ENCODE data around the gene GLRA3. TPM values are rescaled to one million over a fixed set of nuclear protein-coding genes. Genes with fewer than 3 reads are reported as not detected.

The GLRA3 gene
- total RNA-seq, 2 experiments from 2014 or later, result not detected

DNA sequence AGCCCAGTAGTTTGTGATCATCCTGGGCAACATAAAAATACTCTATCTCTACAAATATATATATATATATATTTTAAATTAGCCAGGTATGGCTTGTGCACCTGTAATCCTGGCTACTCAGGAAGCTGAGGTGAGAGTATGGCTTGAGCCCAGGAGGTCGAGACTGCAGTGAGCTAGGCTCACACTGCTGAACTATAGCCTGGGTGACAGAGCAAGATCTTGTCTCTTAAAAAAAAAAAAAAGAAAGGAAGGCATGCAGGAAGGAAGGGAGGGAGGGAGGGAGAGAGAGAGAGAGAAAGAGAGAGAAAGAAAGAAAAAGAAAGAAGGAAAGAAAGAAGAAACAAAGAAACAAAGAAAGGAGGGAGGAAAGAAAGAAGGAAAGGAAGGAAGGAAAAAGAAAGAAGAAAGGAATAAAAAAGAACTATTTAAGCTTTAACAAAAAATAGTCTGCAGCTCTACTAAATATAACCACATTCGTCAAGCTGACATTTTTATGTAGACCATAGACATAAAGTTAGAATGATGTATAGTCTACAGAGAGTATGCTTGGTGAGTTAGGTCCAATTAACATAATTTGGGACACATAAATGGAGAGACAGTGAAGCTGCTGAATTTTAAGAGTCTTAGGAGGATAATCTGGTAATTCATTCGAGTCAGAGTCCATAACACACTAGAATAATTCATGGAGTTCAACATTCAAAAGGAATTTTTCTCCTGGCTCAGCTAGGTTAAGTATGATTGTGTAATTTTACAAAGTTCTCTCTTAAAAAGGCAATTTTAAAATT, 111.9 kb downstream of the GLRA3 start:
- Mint-ChIP-seq H3K27me3 (no peaks in the 10 kb centered on the region), H3K4me3 (no peak overlapping the region), H3K4me1 (no peaks in the 10 kb centered on the region), H3K9me3 (ENCODE audit: low read depth) (no peaks in the 10 kb centered on the region), H3K36me3 (no peaks in the 10 kb centered on the region), H3K27ac (no peak overlapping the region)
- CTCF ChIA-PET, result no interaction called here
- no peak for DNase-seq
- no peak for ATAC-seq

GRCh38 chr4:174714393-174715211, 114.4 kb downstream of the GLRA3 start:
- CTCF ChIA-PET, result interaction anchor here (0.6 to 1.7 kb wide), 4 partner anchors 14 to 348 kb away, joined by 3 to 4 read pairs (median 3); no protein-coding TSS in a partner anchor
- Mint-ChIP-seq H3K9me3 (ENCODE audit: low read depth) (no peaks in the 10 kb centered on the region), H3K27ac (no peak overlapping the region), H3K4me1 (no peaks in the 10 kb centered on the region), H3K36me3 (no peaks in the 10 kb centered on the region), H3K27me3 (no peaks in the 10 kb centered on the region), H3K4me3 (no peak overlapping the region)
- ATAC-seq, result peak; percentile 33
- DNase-seq, result no peak

DNA sequence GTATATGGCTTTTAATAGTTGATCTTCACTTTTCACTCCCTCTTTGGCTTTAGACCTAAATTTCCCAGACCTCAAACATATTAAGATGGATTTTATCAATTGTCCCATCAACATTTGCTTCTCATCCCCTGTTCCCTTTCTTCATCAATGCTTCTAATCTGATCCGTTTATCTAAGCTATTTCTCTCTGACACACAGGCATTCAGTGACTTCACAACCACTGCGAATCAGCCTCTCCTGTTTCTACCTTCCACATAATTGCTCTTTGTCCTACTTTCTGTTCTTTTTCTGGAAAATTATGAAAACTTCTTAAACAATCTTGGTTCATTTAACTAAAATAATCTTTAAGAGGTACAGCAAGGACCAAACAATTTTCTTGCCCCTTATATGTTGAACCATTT, 115.2 kb downstream of the GLRA3 start:
- DNase-seq (no peak), ATAC-seq (no peak)
- CTCF ChIA-PET, result interaction anchor here (1.1 to 1.7 kb wide), 2 partner anchors 13 to 82 kb away, joined by 3 to 4 read pairs; no protein-coding TSS in a partner anchor
- no peaks in the 10 kb centered on the region for H3K9me3 Mint-ChIP-seq (ENCODE audit: low read depth)
- H3K4me3 Mint-ChIP-seq, result no peak overlapping the region
- no peaks in the 10 kb centered on the region for H3K36me3 Mint-ChIP-seq
- H3K27me3 Mint-ChIP-seq, result no peaks in the 10 kb centered on the region
- H3K27ac Mint-ChIP-seq, result no peak overlapping the region
- H3K4me1 Mint-ChIP-seq, result no peaks in the 10 kb centered on the region

- CTCF ChIA-PET, result interaction anchor here (0.9 kb wide), 1 partner anchor 13 kb away, joined by 3 read pairs; no protein-coding TSS in a partner anchor
- H3K9me3 Mint-ChIP-seq (ENCODE audit: low read depth), result no peaks in the 10 kb centered on the region
- no peaks in the 10 kb centered on the region for H3K27me3 Mint-ChIP-seq
- ATAC-seq (no peak), DNase-seq (no peak)
- no peaks in the 10 kb centered on the region for H3K4me1 Mint-ChIP-seq
- no peak overlapping the region for H3K27ac Mint-ChIP-seq
- no peaks in the 10 kb centered on the region for H3K36me3 Mint-ChIP-seq
- H3K4me3 Mint-ChIP-seq, result no peak overlapping the region
Observed at GRCh38 chr4:174713181-174713580, 115.9 kb downstream of the GLRA3 start.

DNA sequence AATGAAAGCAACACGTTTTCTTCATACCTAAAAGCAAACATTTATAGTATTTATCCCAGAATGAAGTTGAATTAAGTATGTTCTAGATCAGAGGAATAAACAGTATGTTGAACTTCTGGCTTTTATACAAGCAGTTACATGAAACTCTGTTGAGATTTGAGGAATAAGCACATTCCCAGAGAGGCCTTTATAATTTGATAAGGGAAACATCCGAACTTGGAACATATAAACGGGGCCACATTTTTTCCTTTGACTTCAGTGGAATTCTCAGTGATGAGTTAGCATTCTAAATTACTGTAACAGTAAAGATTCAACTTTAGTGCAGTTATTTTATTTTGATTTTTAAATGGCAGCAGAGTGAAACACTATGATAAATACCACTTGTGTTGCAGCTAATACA, 119.5 kb downstream of the GLRA3 start:
- Mint-ChIP-seq H3K36me3 (no peaks in the 10 kb centered on the region), H3K4me3 (no peak overlapping the region), H3K27me3 (no peaks in the 10 kb centered on the region), H3K27ac (no peak overlapping the region), H3K4me1 (no peaks in the 10 kb centered on the region), H3K9me3 (ENCODE audit: low read depth) (no peaks in the 10 kb centered on the region)
- DNase-seq (no peak), ATAC-seq (no peak)
- CTCF ChIA-PET, result no interaction called here

DNA sequence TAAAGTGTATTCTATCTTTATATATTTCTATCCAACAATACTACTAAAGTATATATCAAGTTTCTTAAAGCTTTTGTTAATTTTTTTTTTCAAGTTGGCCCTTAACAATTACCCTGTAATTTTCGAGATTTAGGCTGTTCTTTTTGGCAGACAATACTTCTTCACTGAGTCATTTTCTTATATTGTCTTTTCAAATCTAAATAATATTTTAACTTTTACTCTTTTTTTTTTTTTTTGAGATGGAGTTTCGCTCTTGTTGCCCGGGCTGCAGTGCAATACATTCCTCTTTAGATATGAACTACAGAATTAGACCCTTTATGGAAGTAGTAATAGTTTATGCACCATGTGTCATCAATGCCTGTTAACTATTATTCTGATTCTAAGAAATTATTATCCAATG, 120.7 kb downstream of the GLRA3 start:
- Mint-ChIP-seq H3K9me3 (ENCODE audit: low read depth) (no peaks in the 10 kb centered on the region), H3K27ac (no peak overlapping the region)
- CTCF ChIA-PET, result interaction anchor here (0.7 kb wide), 1 partner anchor 11 kb away, joined by 3 read pairs; no protein-coding TSS in a partner anchor

GRCh38 chr4:174707902-174708301, 121.1 kb downstream of the GLRA3 start:
- ATAC-seq (no peak), DNase-seq (no peak)
- Mint-ChIP-seq H3K36me3 (no peaks in the 10 kb centered on the region), H3K27me3 (no peaks in the 10 kb centered on the region), H3K4me1 (no peaks in the 10 kb centered on the region), H3K9me3 (ENCODE audit: low read depth) (no peaks in the 10 kb centered on the region), H3K27ac (no peak overlapping the region), H3K4me3 (no peak overlapping the region)
- CTCF ChIA-PET, result interaction anchor here (0.7 kb wide), 1 partner anchor 10 kb away, joined by 3 read pairs; no protein-coding TSS in a partner anchor

More for the DNA sequence above, 120.7 kb downstream of the GLRA3 start:
- DNase-seq (no peak), ATAC-seq (no peak)
- no peak overlapping the region for H3K4me3 Mint-ChIP-seq
- H3K4me1 Mint-ChIP-seq, result no peaks in the 10 kb centered on the region
- no peaks in the 10 kb centered on the region for H3K27me3 Mint-ChIP-seq
- H3K36me3 Mint-ChIP-seq, result no peaks in the 10 kb centered on the region

GRCh38 chr4:174707051-174707676, 121.9 kb downstream of the GLRA3 start:
- CTCF ChIA-PET, result no interaction called here
- H3K36me3 Mint-ChIP-seq, result no peaks in the 10 kb centered on the region
- H3K27me3 Mint-ChIP-seq, result no peaks in the 10 kb centered on the region
- H3K27ac Mint-ChIP-seq, result no peak overlapping the region
- H3K4me3 Mint-ChIP-seq, result no peak overlapping the region
- H3K4me1 Mint-ChIP-seq, result no peaks in the 10 kb centered on the region
- DNase-seq (no peak), ATAC-seq (no peak)
- H3K9me3 Mint-ChIP-seq (ENCODE audit: low read depth), result no peaks in the 10 kb centered on the region

- CTCF ChIA-PET, result no interaction called here
- no peaks in the 10 kb centered on the region for H3K27me3 Mint-ChIP-seq
- no peak for ATAC-seq
- H3K4me1 Mint-ChIP-seq, result no peaks in the 10 kb centered on the region
- H3K4me3 Mint-ChIP-seq, result no peak overlapping the region
- H3K9me3 Mint-ChIP-seq (ENCODE audit: low read depth), result no peaks in the 10 kb centered on the region
- no peak overlapping the region for H3K27ac Mint-ChIP-seq
- no peaks in the 10 kb centered on the region for H3K36me3 Mint-ChIP-seq
- DNase-seq, result no peak
Observed at GRCh38 chr4:174702979-174703478, 126.0 kb downstream of the GLRA3 start.

- CTCF ChIA-PET, result no interaction called here
- DNase-seq (no peak), ATAC-seq (no peak)
- Mint-ChIP-seq H3K4me1 (no peaks in the 10 kb centered on the region), H3K9me3 (ENCODE audit: low read depth) (no peaks in the 10 kb centered on the region), H3K36me3 (no peaks in the 10 kb centered on the region), H3K4me3 (no peak overlapping the region), H3K27me3 (no peaks in the 10 kb centered on the region), H3K27ac (no peak overlapping the region)
Observed at GRCh38 chr4:174699654-174700053, 129.4 kb downstream of the GLRA3 start.

DNA sequence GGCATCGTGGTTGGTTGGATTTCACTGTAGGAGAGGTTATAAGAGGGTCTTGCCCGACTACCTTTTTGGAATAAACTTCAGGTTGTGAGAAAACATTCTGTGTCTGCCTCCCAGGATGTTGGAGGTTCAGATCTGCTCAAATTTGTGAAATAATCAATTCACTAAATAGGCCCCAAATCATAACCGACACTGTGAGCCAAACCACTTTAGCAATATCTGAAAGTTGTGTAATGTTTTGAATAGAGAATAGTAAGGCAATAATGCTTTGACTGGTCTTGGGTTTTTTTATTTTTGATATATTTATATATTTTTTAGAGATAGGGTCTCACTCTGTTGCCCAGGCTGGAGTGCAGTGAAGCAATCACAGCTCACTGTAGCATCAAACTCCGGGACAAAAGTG, 131.2 kb downstream of the GLRA3 start:
- no peak for DNase-seq
- Mint-ChIP-seq H3K9me3 (ENCODE audit: low read depth) (no peaks in the 10 kb centered on the region), H3K4me1 (no peaks in the 10 kb centered on the region), H3K36me3 (no peaks in the 10 kb centered on the region), H3K4me3 (no peak overlapping the region), H3K27ac (no peak overlapping the region), H3K27me3 (peaks cover 3% of the 10 kb centered on the region)
- CTCF ChIA-PET, result interaction anchor here (0.6 kb wide), 1 partner anchor 10 kb away, joined by 3 read pairs; no protein-coding TSS in a partner anchor
- ATAC-seq, result no peak

DNA sequence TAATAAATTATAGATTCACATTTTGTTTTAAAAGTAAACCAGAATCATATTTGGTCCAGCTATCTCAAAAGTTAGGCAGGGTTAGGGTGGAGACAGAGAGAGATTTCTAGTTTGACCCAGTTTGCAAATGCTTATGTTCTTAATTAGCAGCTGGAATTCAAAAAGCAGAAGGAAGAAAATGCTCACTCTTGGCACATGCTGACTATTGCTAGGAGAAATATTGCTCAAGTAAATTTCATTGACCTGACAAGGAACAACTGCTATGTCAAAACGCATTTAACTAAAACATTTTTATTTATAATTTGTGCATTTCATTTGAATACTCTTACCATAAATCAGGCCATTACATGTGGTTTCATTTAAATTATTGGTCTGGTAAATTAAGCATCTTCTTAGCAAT, 131.8 kb downstream of the GLRA3 start:
- Mint-ChIP-seq H3K27ac (no peak overlapping the region), H3K4me1 (no peaks in the 10 kb centered on the region), H3K4me3 (no peak overlapping the region), H3K27me3 (peaks cover 3% of the 10 kb centered on the region), H3K36me3 (no peaks in the 10 kb centered on the region), H3K9me3 (ENCODE audit: low read depth) (no peaks in the 10 kb centered on the region)
- DNase-seq (no peak), ATAC-seq (no peak)
- CTCF ChIA-PET, result interaction anchor here (0.6 kb wide), 1 partner anchor 11 kb away, joined by 3 read pairs; no protein-coding TSS in a partner anchor

DNA sequence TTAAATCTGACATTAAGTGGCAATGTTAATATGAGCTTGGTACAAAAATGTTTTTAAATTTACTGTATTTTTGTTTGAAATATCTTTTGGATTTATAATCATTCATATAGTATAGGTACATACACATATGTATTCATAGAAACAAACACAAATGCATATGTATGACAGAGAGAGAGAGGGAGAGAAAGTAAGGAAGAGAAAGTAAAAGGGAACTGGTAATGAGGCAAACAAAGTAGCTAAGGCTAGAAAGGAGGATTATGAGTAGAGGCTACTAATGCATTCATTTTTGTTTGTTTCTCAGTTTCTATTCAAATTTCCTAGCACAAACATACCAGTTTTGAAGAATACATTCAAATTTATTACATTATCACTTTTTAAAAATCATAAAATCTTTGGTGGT, 132.4 kb downstream of the GLRA3 start:
- no peaks in the 10 kb centered on the region for H3K4me1 Mint-ChIP-seq
- CTCF ChIA-PET, result no interaction called here
- H3K27me3 Mint-ChIP-seq, result peaks cover 3% of the 10 kb centered on the region
- ATAC-seq (no peak), DNase-seq (no peak)
- no peak overlapping the region for H3K27ac Mint-ChIP-seq
- H3K9me3 Mint-ChIP-seq (ENCODE audit: low read depth), result no peaks in the 10 kb centered on the region
- H3K36me3 Mint-ChIP-seq, result no peaks in the 10 kb centered on the region
- no peak overlapping the region for H3K4me3 Mint-ChIP-seq

All from activated CD8-positive, alpha-beta memory T cell treated with anti-CD3 and anti-CD28 coated beads, Interleukin-2, amount 10 ng/mL, durations not matched to agents 7 days and 5 days (primary cell).